Activated B cell treated with CpG ODN at 0.5 μM for 24 hours (primary cell): ENCODE data around the gene FBXL7. TPM values are rescaled to one million over a fixed set of nuclear protein-coding genes. Genes with fewer than 3 reads are reported as not detected.

Source experiments
- ATAC-seq: fragments of 200-7000 bp; cut with Tn5 transposase; one replicate; pipeline ENCODE4 v1.10.0; 2021; ENCODE audit warnings: low read depth, mild to moderate bottlenecking, moderate library complexity
- CTCF ChIA-PET: fragments of 350-600 bp; sonication (Branson Sonifier 250); formaldehyde crosslinking; loops from one replicate; lab custom pipeline; 2021; ENCODE audit warnings: antibody characterized with exemption; lab: Charles Lee
- POLR2A ChIA-PET: fragments of 350-600 bp; sonication (Branson Sonifier 250); formaldehyde crosslinking; loops from one replicate; lab custom pipeline; 2021; ENCODE audit warnings: antibody characterized with exemption; lab: Charles Lee
- DNase-seq: peaks from one replicate; pipeline ENCODE4 v3.0.0; 2022
- H3K27ac Mint-ChIP-seq: one replicate; pipeline ENCODE4 v1.8.0; 2020; ENCODE audit warnings: mixed read lengths
- H3K27me3 Mint-ChIP-seq: one replicate; pipeline ENCODE4 v1.8.0; 2021; ENCODE audit warnings: mixed read lengths
- H3K36me3 Mint-ChIP-seq: one replicate; pipeline ENCODE4 v1.8.0; 2021; ENCODE audit warnings: low read depth, mixed read lengths
- H3K4me1 Mint-ChIP-seq: one replicate; pipeline ENCODE4 v1.8.0; 2021; ENCODE audit warnings: mixed read lengths
- H3K4me3 Mint-ChIP-seq: one replicate; pipeline ENCODE4 v1.8.0; 2020; ENCODE audit warnings: mild to moderate bottlenecking, mixed read lengths
- H3K9me3 Mint-ChIP-seq: one replicate; pipeline ENCODE4 v1.8.0; 2020; ENCODE audit warnings: mixed read lengths
- CTCF ChIP-seq: fragments of 200-600 bp; IDR thresholded peaks from one replicate; pipeline ENCODE4 v1.8.0; 2022; ENCODE audit warnings: antibody characterized with exemption, mild to moderate bottlenecking
- intact Hi-C: fragments of 100-400 bp; cut with micrococcal nuclease; formaldehyde crosslinking; loops from one replicate; pipeline ENCODE4 v1.15.1; 2024
- total RNA-seq: library from RNA; stranded (reverse); gene quantifications from 2 replicates; pipeline ENCODE4 v1.2.3, GENCODE V29; 2022

FBXL7 gene
- total RNA-seq, 1 donor from 2014 or later = not detected

GRCh38 chr5:15757103-15757502 lies 257.1 kb downstream of the FBXL7 start:
- DNase-seq (no peak), ATAC-seq (no peak)
- Mint-ChIP-seq H3K27ac (no peak overlapping the region), H3K4me3 (no peak overlapping the region), H3K27me3 (no peaks in the 10 kb centered on the region), H3K4me1 (no peaks in the 10 kb centered on the region), H3K9me3 (peaks cover 2% of the 10 kb centered on the region), H3K36me3 (no peaks in the 10 kb centered on the region)
- intact Hi-C loops = no loop called here
- TF ChIP-seq CTCF = no peak
- ChIA-PET POLR2A (no interaction called here), CTCF (no interaction called here)

GRCh38 chr5:15757619-15758018 lies 257.6 kb downstream of the FBXL7 start:
- Mint-ChIP-seq H3K27ac (no peak overlapping the region), H3K4me1 (no peaks in the 10 kb centered on the region), H3K36me3 (no peaks in the 10 kb centered on the region), H3K9me3 (peaks cover 2% of the 10 kb centered on the region), H3K27me3 (no peaks in the 10 kb centered on the region), H3K4me3 (no peak overlapping the region)
- ChIA-PET POLR2A (no interaction called here), CTCF (no interaction called here)
- ATAC-seq (no peak), DNase-seq (no peak)
- intact Hi-C loops = no loop called here
- no peak for TF ChIP-seq CTCF

GRCh38 chr5:15762668-15763067 lies 262.7 kb downstream of the FBXL7 start:
- ChIA-PET CTCF (no interaction called here), POLR2A (no interaction called here)
- H3K36me3 Mint-ChIP-seq = no peaks in the 10 kb centered on the region
- TF ChIP-seq CTCF = no peak
- DNase-seq = no peak
- no peak overlapping the region for H3K27ac Mint-ChIP-seq
- no peak for ATAC-seq
- no peak overlapping the region for H3K4me3 Mint-ChIP-seq
- no peaks in the 10 kb centered on the region for H3K27me3 Mint-ChIP-seq
- peaks cover 2% of the 10 kb centered on the region for H3K9me3 Mint-ChIP-seq
- H3K4me1 Mint-ChIP-seq = no peaks in the 10 kb centered on the region
- intact Hi-C loops = no loop called here

GRCh38 chr5:15763754-15764153 lies 263.8 kb downstream of the FBXL7 start:
- DNase-seq (no peak), ATAC-seq (no peak)
- no peaks in the 10 kb centered on the region for H3K36me3 Mint-ChIP-seq
- H3K27me3 Mint-ChIP-seq = no peaks in the 10 kb centered on the region
- H3K4me3 Mint-ChIP-seq = no peak overlapping the region
- H3K9me3 Mint-ChIP-seq = no peaks in the 10 kb centered on the region
- intact Hi-C loops = no loop called here
- CTCF ChIA-PET = no interaction called here
- H3K27ac Mint-ChIP-seq = no peak overlapping the region
- POLR2A ChIA-PET = no interaction called here
- no peaks in the 10 kb centered on the region for H3K4me1 Mint-ChIP-seq
- no peak for TF ChIP-seq CTCF

GRCh38 chr5:15768936-15769335 lies 269.0 kb downstream of the FBXL7 start:
- Mint-ChIP-seq H3K27ac (no peak overlapping the region), H3K36me3 (no peaks in the 10 kb centered on the region), H3K9me3 (peaks cover 3% of the 10 kb centered on the region), H3K4me1 (no peaks in the 10 kb centered on the region), H3K4me3 (no peak overlapping the region), H3K27me3 (no peaks in the 10 kb centered on the region)
- intact Hi-C loops = no loop called here
- no peak for DNase-seq
- ChIA-PET CTCF (no interaction called here), POLR2A (no interaction called here)
- ATAC-seq = no peak
- TF ChIP-seq CTCF = no peak
